Muscle of arm (tissue), 12 donors: ENCODE data around the gene TUBA3D. TPM values are rescaled to one million over a fixed set of nuclear protein-coding genes. Genes with fewer than 3 reads are reported as not detected.
A peak's percentile ranks its signal among the peaks of the same experiment; 100 is the strongest.
"Not testable (repeated sequence)": the region's sequence is repeated elsewhere in the genome, so short reads cannot be mapped to it uniquely, and the experiment has no call there.

Source experiments
- DNase-seq: peaks from one replicate; pipeline ENCODE4 v3.0.0-alpha.2; 2013
- polyA plus RNA-seq, 12 donors: library from polyadenylated mRNA; unstranded; fragments of 120-200 nt; gene quantifications; one replicate each; pipeline ENCODE4 v1.2.1, GENCODE V29; 2013; ENCODE audit not compliant: insufficient read length in 12 of 12

TUBA3D gene
- polyA plus RNA-seq, 12 donors, result 0.11 to 1.6 (median 0.34) TPM; not detected in 3

DNA sequence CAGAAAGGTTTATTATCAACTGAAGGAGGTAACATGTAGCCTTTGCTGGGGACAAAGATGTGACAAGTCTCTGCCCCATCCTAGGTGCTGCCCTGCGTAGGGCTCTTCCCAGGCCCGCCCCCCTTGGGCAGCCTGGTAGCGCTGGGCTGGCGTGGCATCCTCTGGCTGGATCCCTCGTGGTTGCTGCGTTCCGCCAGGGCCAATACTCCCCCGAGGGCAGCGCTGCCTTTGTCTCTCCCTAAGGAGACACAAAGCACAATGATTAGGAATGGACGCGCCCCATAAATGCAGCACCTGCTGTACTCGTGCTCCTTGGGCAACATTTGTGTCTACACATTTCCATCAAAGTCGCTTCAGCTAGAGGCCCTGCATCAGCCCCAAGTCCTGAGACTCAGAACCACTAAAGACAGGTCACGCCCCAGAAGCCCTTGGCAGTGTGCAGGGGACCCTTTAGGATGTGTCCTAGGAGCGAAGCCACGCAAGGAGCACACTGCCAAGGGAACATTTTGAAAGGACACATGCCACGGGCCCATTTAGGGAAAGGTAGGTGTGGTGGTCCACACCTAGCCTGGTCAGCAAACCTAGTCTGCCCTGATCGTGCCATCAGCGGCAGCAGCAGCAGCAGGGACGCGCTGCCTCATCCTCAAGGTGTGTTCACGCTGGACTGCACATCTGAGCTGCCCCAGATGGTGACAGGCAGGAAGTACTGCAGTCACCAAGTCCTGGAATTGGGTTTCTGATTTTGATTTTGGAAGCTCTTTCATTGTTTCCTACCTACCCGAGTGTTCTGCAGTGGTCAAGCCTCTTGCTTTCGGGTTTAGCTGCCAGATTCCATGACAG is 8.3 kb downstream of the TUBA3D start:
- not testable (repeated sequence) for DNase-seq

GRCh38 chr2:131484906-131485460 is 9.1 kb downstream of the TUBA3D start:
- not testable (repeated sequence) for DNase-seq

- not testable (repeated sequence) for DNase-seq
These were observed 10.4 kb downstream of the TUBA3D start for GRCh38 chr2:131486201-131486902.

GRCh38 chr2:131488306-131489205 is 12.6 kb downstream of the TUBA3D start:
- no peak for DNase-seq

DNA sequence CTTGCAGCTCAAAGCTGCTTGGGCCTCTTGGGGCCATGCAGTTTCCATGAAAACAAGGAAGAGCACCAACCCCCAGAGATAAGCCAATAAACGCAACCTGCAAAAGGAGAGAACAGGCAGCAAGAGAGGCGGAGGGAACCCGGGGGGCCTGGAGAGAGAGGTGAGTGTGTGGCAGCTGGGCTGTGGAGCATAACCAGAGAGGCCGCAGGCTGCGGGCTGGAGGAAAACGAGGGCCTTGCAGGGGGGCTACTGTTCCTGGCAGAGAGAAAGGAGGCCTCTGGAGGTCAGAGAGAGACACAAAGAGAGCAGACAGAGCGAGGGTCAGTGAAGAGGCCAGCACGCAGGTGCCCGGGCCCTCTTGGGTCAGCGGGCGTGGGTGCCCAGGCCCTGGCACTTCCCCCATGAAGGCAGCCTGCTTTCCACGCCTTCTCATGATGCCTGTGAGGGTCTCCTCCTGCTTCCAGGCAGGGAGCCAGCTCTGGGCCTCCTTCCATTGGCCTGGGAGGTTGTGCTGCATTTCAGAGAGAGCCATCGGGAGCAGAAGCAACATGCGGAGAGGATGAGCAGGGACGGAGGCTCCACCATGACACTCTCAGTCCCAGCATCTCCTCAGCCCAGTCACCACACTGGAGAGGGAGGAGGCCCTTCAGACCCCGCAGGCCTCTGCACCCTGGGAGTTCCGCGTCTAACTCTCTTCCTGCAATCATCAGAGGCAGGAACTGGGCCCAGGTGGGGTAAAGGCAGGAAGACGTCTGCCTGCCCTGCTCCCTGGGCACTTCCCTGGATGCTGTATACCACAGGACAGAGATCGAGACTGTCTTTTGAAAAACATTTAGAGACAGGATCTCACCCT is 14.9 kb downstream of the TUBA3D start:
- peak; percentile 31 for DNase-seq

- peak; percentile 6 for DNase-seq
These were observed 15.5 kb downstream of the TUBA3D start for GRCh38 chr2:131491469-131491836.

GRCh38 chr2:131492015-131492417 is 16.1 kb downstream of the TUBA3D start, which contains the start of gene MZT2A:
MZT2A (minus strand) TSS chr2:131492397; CDS start chr2:131492376, 21 bp downstream.
- peak; percentile 10 for DNase-seq

GRCh38 chr2:131492418-131493198 is 16.7 kb downstream of the TUBA3D start:
- peak; percentile 94 for DNase-seq

- peak; percentile 31 for DNase-seq
These were observed 17.5 kb downstream of the TUBA3D start for GRCh38 chr2:131493199-131493968.

DNA sequence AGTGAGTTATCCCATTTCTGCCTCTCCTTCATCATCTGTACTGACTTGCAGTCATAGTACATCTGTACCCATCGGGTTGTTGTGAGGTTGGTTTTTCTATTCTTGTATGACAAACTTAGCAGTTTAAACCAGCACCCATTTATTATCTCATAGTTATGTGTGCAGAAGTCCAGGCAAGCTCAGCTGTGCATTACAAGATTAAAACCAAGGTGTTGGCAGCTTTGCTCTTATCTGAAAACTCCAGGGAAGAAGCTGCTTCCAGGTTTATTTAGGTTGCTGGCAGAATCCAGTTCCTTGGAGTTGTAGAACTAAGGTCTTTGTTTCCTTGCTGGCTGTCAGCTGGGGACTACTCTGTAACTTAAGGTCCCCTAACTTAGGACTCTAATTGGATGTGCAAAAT is 19.6 kb downstream of the TUBA3D start:
- DNase-seq, result not testable (repeated sequence)

DNA sequence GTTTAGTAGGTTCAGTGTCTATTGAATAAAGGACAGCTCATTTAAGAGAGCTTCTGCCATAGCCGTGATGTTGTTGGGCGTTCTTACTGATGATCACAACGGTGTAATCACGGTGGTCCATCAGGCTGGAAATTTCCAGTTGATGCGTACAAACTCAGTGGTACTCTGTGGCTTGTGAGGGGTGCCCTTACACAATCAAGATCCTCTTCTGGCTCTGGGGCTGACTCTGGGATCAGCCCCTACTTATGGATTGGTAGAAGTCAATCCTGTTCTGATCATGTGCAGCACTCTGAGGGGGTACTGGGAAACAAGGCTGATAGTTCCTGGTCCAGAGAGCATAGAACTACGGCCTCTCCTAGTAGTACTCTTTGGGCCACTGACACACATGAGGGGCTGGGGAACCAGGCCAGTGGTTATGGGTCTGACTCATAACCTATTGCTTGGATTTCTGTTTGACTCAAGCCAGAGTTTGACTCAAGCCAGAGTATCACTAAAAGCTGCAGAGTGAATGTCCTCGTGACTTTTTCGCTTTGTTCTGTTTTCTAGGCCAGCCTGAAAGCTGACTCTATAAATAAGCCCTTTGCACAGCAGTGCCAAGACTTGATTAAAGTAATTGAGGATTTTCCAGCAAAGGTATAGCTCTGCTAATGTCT is 22.5 kb downstream of the TUBA3D start:
- not testable (repeated sequence) for DNase-seq

DNA sequence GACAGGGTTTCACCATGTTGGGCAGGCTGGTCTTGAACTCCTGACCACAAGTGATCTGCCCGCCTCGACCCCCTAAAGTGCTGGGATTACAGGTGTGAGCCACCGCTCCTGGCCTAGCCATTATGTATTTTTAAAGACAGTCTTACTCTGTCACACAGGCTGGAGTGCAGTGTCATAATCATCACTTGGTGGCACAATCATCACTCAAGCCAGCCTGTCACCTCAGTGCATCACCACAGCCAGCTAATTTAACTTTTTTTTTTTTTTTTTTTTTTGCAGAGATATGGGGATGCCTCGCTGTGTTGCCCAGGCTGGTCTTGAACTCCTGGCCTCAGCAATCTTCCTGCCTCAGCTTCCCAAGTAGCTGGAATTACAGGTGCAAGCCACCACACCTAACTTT is 27.7 kb downstream of the TUBA3D start:
- DNase-seq, result not testable (repeated sequence)

- DNase-seq, result not testable (repeated sequence)
These were observed 28.3 kb downstream of the TUBA3D start for GRCh38 chr2:131504082-131504750.

- no peak for DNase-seq
These were observed 33.7 kb downstream of the TUBA3D start for GRCh38 chr2:131509615-131510014.

DNA sequence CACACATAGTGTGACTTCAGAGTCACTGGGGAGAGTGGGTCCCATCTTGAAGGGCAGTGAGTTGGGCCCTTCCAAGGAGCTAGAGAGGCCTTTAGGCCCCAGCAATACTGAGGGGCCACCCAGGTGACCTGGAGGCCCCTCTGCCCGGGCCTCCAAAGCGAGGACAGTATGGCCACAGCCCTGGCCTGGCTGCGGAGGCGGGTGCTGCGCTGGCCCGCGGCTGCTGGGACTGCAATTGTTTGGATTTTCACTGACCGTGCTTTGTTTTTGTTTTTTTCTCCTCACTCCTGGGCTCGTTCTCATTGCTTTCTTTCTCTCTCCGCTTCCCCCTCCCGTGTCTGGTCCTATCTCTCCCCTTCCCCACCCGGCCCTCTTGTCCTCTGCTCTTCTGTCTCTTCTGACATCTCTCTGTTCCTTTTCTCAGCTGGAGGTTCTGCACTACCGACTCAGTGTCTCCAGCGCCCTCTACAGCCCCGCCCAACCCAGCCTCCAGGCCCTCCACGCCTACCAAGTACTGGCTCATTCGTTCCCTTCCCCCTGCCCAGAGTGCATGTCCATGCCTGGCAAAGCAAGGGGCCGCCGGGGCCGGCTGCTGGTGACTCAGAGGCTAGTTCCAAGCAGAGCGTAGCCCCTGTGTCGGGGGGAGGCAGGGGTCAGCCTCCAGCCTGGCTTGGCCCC is 35.5 kb downstream of the TUBA3D start:
- not testable (repeated sequence) for DNase-seq

- DNase-seq, result not testable (repeated sequence)
These were observed 36.3 kb downstream of the TUBA3D start for GRCh38 chr2:131511969-131512870.
